GM21528 (cell line): ENCODE results near the gene SLC49A4.

Experiments
- ATAC-seq: cut with Tn5 transposase; IDR thresholded peaks from one replicate; pipeline ENCODE4 v1.9.1; 2021; ENCODE audit warnings: mild to moderate bottlenecking, moderate library complexity; ENCODE audit not compliant: unreplicated experiment, low FRiP score

SLC49A4 gene

GRCh38 chr3:122784436-122784835, 10.4 kb upstream of the SLC49A4 start:
- no peak for ATAC-seq

- ATAC-seq: no peak
These were observed 9.6 kb upstream of the SLC49A4 start for GRCh38 chr3:122785231-122785630.

DNA sequence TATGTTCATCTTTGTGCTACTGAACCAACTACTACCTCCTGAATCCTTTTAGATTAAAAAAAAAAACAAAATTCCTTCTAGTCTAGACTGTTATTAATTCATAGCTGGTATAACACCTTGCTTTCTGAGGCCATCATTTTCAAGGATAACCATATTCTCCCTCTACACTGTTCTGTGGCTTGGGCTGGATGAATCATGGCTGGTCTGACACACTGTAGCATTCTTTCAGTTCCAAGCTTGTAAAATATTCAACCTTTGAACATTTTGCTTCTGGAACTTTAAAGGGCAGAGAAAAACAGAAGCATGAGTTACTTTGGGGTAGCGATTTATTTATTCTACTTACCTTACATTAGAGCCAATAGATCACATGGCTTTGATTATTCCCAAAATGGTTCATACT, 8.8 kb upstream of the SLC49A4 start:
- ATAC-seq: no peak

GRCh38 chr3:122787872-122788271, 7.0 kb upstream of the SLC49A4 start:
- no peak for ATAC-seq

GRCh38 chr3:122789585-122790273, 5.1 kb upstream of the SLC49A4 start:
- no peak for ATAC-seq

GRCh38 chr3:122793568-122794416, 1.1 kb upstream of the SLC49A4 start, which contains the start of gene HSPBAP1:
Gene HSPBAP1, minus strand, starts transcription at chr3:122793831. Its CDS starts 151 bp downstream, at chr3:122793680.
- ATAC-seq: peak; percentile 63

DNA sequence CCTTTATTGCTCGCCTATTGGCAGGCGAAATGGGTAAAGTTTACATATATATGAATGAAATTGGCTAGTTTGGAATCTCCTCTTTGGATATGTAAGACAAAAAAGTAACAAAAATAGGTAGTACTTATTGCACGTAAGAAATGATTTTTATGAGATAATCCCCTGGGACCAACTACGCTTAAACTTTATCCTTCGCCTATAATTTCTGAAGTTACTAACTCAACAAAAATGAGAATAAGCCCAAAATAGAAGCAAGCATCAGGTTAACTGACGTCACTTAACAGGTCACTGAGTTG, 438 bp upstream of the SLC49A4 start:
- no peak for ATAC-seq

DNA sequence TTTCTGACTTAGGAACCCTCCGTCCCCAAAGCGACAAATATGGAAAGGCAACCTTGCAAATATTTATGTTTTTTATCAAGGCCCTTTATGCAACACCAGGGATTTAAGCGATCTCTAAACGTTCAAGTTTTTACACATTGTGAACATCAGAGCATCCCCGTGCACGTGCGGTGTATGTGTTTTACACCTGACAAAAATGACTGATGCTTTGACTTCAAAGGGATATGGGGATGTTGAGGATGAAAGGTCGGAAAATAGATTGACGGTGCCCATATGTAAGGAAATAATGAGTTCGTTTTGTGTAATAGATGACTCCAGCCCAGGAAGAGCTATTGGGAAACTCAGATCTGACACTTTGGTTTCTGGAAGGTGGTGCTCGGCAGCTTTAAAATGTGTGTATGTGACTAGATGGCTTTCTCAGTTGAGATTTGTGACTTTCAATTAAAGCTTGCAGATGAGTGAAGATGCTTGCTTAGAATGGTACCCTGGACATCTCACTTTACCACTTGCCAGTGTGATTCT, 866 bp downstream of the SLC49A4 start:
- ATAC-seq: no peak

DNA sequence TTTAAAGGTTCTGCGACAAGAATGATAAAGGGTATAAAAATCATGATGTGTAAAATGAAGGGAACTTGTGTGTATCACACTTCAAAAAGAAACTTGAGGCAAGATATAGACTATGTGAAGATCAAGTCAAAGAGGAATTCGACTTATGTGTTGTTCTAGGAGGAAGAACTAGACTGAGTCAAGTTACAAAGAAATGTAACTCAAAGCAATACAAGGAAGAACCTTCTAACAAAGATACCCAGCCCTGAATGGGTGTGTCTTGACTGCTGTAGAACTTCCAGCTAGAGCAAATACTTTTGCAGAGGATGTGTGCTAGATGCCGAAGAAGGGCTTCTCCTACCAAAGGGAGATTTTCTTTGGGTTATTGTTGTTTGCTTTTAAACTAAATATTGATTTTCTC, 2.4 kb downstream of the SLC49A4 start:
- no peak for ATAC-seq

DNA sequence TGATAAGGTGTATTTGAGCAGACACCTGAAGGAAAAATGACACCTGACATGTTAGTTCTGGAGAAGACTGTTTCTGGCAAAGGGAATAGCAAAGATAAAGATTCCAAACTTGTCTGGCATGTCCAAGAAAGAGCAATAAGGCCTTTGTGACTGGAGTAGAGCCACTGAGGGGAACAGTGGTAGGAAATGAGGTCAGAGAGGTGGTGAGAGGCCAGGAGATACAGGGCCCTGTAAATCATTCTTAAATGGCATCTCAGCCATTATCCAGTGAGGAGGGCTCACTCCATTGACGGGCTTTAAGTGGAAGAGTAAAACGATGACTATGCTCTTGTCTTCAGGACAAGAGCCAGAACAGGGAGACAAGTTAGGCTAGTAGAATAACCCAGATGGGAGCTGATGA, 4.5 kb downstream of the SLC49A4 start:
- ATAC-seq: no peak

DNA sequence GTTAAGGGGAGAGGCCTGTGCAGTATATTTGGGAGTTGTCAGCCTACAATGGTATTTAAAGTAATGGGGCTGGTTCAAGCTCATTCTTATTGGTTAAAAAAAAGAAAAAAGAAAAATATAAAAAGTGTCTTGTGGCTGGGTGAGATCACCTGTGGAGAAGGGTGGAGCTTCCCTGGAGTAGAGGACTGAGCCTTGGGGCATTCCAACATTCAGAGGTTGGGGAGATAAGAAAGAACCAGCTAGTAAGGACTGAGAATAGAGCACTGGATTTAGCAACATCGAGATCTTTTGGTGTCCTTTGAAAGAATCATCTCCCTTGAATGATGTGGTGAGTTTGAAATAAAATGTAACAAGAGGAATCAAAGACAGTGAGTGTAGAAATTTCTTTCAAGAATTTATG, 5.2 kb downstream of the SLC49A4 start:
- ATAC-seq: no peak

DNA sequence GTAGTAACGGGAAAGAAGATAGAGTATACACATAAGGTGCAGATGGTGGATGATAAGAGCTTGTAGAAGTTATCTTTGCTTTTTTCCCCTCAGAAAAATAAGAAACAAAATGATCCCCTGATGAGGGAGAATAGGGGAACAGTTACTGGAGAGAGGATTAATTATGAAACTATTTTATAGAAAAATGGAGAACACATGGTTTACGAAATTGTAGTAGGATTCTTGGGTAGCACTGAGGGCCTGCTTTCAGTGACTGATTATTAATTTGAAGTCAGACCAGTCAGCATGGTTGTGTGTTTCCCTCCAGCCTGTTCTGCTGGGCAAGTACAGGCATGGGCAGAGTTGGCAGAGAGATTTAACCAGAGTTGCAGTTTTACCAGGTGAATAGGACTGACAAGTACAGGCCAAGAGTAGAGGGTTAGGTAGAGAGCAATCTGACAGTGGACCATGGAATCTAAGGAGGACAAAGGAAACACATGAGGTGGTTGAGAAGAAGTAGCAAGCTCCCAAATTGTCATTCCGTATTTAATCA, 5.9 kb downstream of the SLC49A4 start:
- no peak for ATAC-seq

- ATAC-seq: no peak
These were observed 7.5 kb downstream of the SLC49A4 start for GRCh38 chr3:122802323-122802722.

GRCh38 chr3:122803977-122804376, 9.1 kb downstream of the SLC49A4 start:
- ATAC-seq: no peak

GRCh38 chr3:122810734-122811133, 15.9 kb downstream of the SLC49A4 start:
- ATAC-seq: no peak

- ATAC-seq: no peak
These were observed 21.7 kb downstream of the SLC49A4 start for GRCh38 chr3:122816587-122816986.

- no peak for ATAC-seq
These were observed 29.9 kb downstream of the SLC49A4 start for GRCh38 chr3:122824465-122825381.

DNA sequence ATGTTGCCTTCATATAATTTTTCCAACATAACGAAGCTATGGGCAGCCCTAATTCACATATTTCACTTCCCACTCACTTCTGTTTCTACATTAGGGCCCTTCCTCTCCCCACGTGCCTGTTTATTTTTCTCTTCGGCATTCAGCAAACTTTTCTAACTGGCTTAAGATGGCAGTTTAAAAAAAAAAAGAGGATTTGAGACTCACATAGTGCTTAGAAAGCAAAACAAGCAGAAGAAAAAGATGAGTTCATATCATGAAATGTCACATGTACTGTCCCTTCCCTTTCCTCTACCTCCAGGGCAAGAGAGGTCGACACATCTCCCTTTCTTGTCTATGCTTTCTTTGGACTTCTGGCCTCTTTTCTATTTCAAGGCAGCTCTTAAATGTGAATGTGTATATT, 30.6 kb downstream of the SLC49A4 start:
- ATAC-seq: no peak

DNA sequence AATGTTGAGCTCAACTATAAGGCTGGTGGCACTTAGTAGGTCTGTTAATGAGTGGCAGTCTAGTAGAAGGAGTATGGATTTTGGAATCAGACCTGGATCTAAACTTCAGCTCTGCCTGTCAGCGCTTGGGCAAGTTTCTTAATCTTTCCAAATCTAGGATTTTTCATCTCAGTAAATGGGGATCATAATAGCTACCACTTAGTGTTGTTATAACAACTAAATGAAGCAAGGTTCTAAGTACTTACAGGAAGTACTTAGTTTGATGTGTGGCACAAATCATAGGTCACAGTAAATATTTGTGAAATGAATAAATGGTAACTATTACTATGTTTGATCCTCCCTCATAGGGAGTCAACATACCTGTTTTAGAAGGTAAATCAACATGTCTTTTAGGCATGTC, 31.4 kb downstream of the SLC49A4 start:
- ATAC-seq: no peak

DNA sequence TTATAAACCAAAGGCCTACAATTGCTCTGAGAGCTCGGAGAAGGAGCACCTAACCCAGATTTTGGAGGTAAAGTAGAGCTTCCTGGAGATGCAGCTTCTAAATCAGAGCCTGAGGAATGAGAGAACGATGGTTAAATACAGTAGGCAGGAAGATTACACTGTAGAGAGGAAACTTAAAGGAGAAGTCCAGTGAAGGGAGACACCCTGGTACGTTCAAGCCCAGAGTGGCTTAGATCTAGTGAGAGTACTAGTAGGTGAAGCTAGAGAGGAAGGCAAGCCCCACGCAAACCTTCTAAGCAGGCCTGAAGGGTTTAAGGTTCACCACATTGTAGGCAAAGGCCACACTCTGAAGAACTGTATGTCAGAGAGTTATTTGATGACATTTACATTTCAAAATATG, 33.4 kb downstream of the SLC49A4 start:
- no peak for ATAC-seq

DNA sequence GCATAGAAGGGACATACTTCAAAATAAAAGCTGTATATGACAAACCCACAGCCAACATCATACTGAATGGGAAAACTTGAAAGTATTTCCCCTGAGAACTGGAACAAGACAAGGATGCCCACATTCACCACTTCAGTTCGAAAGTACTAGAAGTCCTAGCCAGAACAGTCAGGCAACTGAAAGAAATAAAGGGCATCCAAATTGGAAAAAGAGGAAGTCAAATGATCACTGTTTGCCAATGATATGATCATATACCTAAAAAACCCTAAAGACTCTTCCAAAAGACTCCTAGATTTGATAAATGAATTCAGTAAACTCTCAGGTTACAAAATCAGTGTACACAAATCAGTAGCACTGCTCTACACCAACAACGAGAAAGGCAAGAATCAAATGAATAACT, 40.7 kb downstream of the SLC49A4 start:
- no peak for ATAC-seq
